KMS-11 (cell line): Measurements from ENCODE around the gene PKHD1.
"Not testable (repeated sequence)": the region's sequence is repeated elsewhere in the genome, so short reads cannot be mapped to it uniquely, and the experiment has no call there.

Experiments used
- H2AFZ ChIP-seq: fragments of 200-600 bp; sonication (generic); 2 replicates; pipeline ENCODE4 v1.6.1; 2016; ENCODE audit warnings: antibody characterized with exemption, mixed run types, low read depth
- H3K27ac ChIP-seq: fragments of 200-600 bp; sonication (generic); 2 replicates; pipeline ENCODE4 v1.6.1; 2016; ENCODE audit warnings: mild to moderate bottlenecking, mixed run types
- H3K27me3 ChIP-seq: fragments of 200-600 bp; sonication (generic); 2 replicates; pipeline ENCODE4 v1.6.1; 2017; ENCODE audit warnings: mild to moderate bottlenecking, low read depth, mixed run types, moderate library complexity; ENCODE audit not compliant: insufficient read depth
- H3K36me3 ChIP-seq: fragments of 200-600 bp; sonication (generic); 2 replicates; pipeline ENCODE4 v1.6.1; 2017; ENCODE audit warnings: mild to moderate bottlenecking, mixed run types; ENCODE audit not compliant: insufficient read depth
- H3K4me1 ChIP-seq: fragments of 200-600 bp; sonication (generic); 2 replicates; pipeline ENCODE4 v1.6.1; 2016; ENCODE audit warnings: mild to moderate bottlenecking, low read depth, mixed run types; ENCODE audit not compliant: poor library complexity, severe bottlenecking
- H3K4me2 ChIP-seq: fragments of 200-600 bp; sonication (generic); 2 replicates; pipeline ENCODE4 v1.7.0; 2016; ENCODE audit warnings: mild to moderate bottlenecking, mixed run types
- H3K4me3 ChIP-seq: fragments of 200-600 bp; sonication (generic); IDR thresholded peaks from 2 replicates; pipeline ENCODE4 v1.6.1; 2017; ENCODE audit warnings: low read depth, low read length, mixed read lengths; ENCODE audit not compliant: insufficient read depth
- H3K79me2 ChIP-seq: fragments of 200-600 bp; sonication (generic); 2 replicates; pipeline ENCODE4 v1.6.1; 2016; ENCODE audit warnings: low read depth, mixed run types; ENCODE audit not compliant: insufficient read depth
- H3K9ac ChIP-seq: fragments of 200-600 bp; sonication (generic); 2 replicates; pipeline ENCODE4 v1.6.1; 2016; ENCODE audit warnings: mild to moderate bottlenecking, mixed run types
- H4K20me1 ChIP-seq: fragments of 200-600 bp; sonication (generic); 2 replicates; pipeline ENCODE4 v1.6.1; 2016; ENCODE audit warnings: mild to moderate bottlenecking, mixed run types; ENCODE audit not compliant: insufficient read depth
- TF ChIP-seq, protein P1 (sequence below): fragments of 200-600 bp; sonication (generic); conservative IDR thresholded peaks from 2 replicates; pipeline ENCODE4 v1.6.1; 2017; ENCODE audit warnings: low read depth, mild to moderate bottlenecking, antibody characterized with exemption, low read length, moderate library complexity, mixed read lengths

PKHD1 gene

GRCh38 chr6:51983564-51983963 lies 103.8 kb downstream of the PKHD1 start:
- Histone ChIP-seq H3K36me3 (no peaks in the 10 kb centered on the region), H2AFZ (no peak overlapping the region), H3K79me2 (no peaks in the 10 kb centered on the region), H3K4me2 (no peak overlapping the region), H3K27ac (no peak overlapping the region), H3K4me3 (no peak overlapping the region), H4K20me1 (no peaks in the 10 kb centered on the region), H3K27me3 (no peaks in the 10 kb centered on the region), H3K4me1 (no peaks in the 10 kb centered on the region), H3K9ac (no peak overlapping the region)
- TF ChIP-seq, protein P1, sequence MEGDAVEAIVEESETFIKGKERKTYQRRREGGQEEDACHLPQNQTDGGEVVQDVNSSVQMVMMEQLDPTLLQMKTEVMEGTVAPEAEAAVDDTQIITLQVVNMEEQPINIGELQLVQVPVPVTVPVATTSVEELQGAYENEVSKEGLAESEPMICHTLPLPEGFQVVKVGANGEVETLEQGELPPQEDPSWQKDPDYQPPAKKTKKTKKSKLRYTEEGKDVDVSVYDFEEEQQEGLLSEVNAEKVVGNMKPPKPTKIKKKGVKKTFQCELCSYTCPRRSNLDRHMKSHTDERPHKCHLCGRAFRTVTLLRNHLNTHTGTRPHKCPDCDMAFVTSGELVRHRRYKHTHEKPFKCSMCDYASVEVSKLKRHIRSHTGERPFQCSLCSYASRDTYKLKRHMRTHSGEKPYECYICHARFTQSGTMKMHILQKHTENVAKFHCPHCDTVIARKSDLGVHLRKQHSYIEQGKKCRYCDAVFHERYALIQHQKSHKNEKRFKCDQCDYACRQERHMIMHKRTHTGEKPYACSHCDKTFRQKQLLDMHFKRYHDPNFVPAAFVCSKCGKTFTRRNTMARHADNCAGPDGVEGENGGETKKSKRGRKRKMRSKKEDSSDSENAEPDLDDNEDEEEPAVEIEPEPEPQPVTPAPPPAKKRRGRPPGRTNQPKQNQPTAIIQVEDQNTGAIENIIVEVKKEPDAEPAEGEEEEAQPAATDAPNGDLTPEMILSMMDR = no peak

DNA sequence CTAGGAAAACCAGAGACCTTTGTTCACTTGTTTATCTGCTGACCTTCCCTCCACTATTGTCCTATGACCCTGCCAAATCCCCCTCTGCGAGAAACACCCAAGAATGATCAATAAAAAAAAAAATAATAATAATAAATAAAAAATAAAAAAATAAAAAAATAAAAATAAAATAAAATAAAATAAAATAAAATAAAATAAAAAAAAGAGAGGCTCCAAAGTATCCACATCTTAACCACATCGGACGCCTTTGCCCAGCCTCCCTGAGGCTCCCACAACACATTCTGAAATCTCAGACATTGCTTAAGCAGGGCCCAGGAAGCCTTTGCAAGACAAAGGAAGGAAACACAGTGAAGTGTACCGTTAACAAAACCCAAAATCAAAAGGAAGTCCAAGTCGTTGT lies 104.7 kb downstream of the PKHD1 start:
- H3K4me1 ChIP-seq, H4K20me1 ChIP-seq, H3K4me3 ChIP-seq, H3K9ac ChIP-seq, H3K36me3 ChIP-seq, H3K27me3 ChIP-seq, H2AFZ ChIP-seq, H3K79me2 ChIP-seq, H3K4me2 ChIP-seq, H3K27ac ChIP-seq: not testable (repeated sequence)

- TF ChIP-seq, protein P1 = no peak
- Histone ChIP-seq H3K27me3 (no peaks in the 10 kb centered on the region), H3K27ac (no peak overlapping the region), H3K4me2 (no peak overlapping the region), H3K4me3 (no peak overlapping the region), H4K20me1 (no peaks in the 10 kb centered on the region), H3K36me3 (no peaks in the 10 kb centered on the region), H3K4me1 (no peaks in the 10 kb centered on the region), H3K9ac (no peak overlapping the region), H2AFZ (no peak overlapping the region), H3K79me2 (no peaks in the 10 kb centered on the region)
These were observed 111.0 kb downstream of the PKHD1 start for GRCh38 chr6:51976374-51976773.

- H3K4me3 ChIP-seq = no peak overlapping the region
- no peaks in the 10 kb centered on the region for H4K20me1 ChIP-seq
- H3K9ac ChIP-seq = no peak overlapping the region
- no peak overlapping the region for H3K4me2 ChIP-seq
- TF ChIP-seq, protein P1 = no peak
- no peaks in the 10 kb centered on the region for H3K36me3 ChIP-seq
- no peak overlapping the region for H2AFZ ChIP-seq
- H3K27ac ChIP-seq = no peak overlapping the region
- no peaks in the 10 kb centered on the region for H3K4me1 ChIP-seq
- no peaks in the 10 kb centered on the region for H3K27me3 ChIP-seq
- no peaks in the 10 kb centered on the region for H3K79me2 ChIP-seq
These were observed 114.8 kb downstream of the PKHD1 start for GRCh38 chr6:51972659-51973058.

- no peak overlapping the region for H2AFZ ChIP-seq
- H3K79me2 ChIP-seq = no peaks in the 10 kb centered on the region
- H3K27me3 ChIP-seq = no peaks in the 10 kb centered on the region
- H4K20me1 ChIP-seq = no peaks in the 10 kb centered on the region
- H3K4me1 ChIP-seq = peaks cover 14% of the 10 kb centered on the region
- H3K9ac ChIP-seq = no peak overlapping the region
- H3K36me3 ChIP-seq = no peaks in the 10 kb centered on the region
- no peak overlapping the region for H3K4me3 ChIP-seq
- H3K4me2 ChIP-seq = no peak overlapping the region
- TF ChIP-seq, protein P1 = no peak
- no peak overlapping the region for H3K27ac ChIP-seq
These were observed 119.1 kb downstream of the PKHD1 start for GRCh38 chr6:51968265-51968664.
